Measurements from ENCODE around the gene ACOT13. TPM values are rescaled to one million over a fixed set of nuclear protein-coding genes. Genes with fewer than 3 reads are reported as not detected.
A peak's percentile ranks its signal among the peaks of the same experiment; 100 is the strongest.
"Not testable (repeated sequence)": the region's sequence is repeated elsewhere in the genome, so short reads cannot be mapped to it uniquely, and the experiment has no call there.

ACOT13 gene
- total RNA-seq, 1 experiment from 2014 or later: 31.4 TPM

DNA sequence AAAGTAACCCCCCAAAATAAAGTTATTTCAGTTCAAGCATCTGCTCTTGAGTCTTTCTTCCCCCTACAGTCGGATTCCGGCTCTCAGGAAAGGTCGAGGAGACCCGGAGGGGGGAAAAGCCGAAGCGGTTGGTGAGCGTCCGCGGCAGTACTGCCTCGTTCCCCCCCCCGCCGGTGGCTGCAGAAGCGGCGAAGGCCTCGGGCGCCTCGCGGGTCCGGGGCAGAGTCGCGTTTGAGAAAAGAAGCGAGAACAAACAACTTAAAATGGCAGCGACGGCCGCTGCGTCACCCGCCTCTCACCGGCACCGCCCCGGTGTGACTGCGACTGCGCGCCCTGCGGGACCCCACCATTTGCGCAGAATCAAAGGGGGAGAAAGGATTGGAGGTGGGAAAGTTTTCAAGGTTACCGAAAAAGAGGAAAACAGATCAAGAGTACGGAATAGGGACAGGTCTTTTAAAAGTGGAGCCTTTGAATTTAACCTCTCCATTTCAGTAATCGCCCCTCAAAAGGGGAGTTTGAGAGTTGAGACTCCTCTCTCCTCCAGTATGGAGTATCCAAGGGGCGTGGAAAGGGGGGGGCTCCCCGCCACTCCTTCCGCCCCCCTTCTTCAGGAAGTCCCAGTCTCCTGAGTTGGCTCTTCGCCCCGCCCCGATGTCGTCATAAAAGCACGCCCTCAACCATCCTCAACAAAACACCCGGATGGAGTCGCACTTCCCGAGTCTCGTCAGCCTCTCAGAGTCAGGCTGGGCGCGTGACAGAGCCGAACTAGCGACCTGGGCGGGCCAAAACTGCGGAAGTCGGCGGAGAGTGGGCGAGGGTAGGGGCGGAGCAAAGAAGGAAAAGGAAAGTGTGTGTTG is 54.0 kb downstream of the ACOT13 start:
- DNase-seq (ENCODE audit: unreplicated experiment): peak; percentile 100
- intact Hi-C loops (cut with micrococcal nuclease): loop anchor here (1.0 to 2.0 kb wide), 3 partner anchors 22 to 298 kb away; partner anchors contain the start of gene GMNN
- no TSS peak for BruUV-seq (replicated peaks)
- Mint-ChIP-seq H3K27ac (ENCODE audit: low read depth, unreplicated experiment) (peak overlapping the region; percentile 100), H3K27me3 (ENCODE audit: insufficient read depth, unreplicated experiment) (no peaks in the 10 kb centered on the region), H3K9me3 (ENCODE audit: unreplicated experiment) (no peaks in the 10 kb centered on the region), H3K4me1 (ENCODE audit: insufficient read depth, unreplicated experiment) (peaks cover 7% of the 10 kb centered on the region), H3K36me3 (ENCODE audit: insufficient read depth, unreplicated experiment) (peaks cover 59% of the 10 kb centered on the region), H3K4me3 (ENCODE audit: unreplicated experiment) (peak overlapping the region; percentile 82)
- POLR2A ChIA-PET: interaction anchor here (1.0 to 6.1 kb wide), 13 partner anchors 12 to 57 kb away, joined by 3 to 145 read pairs (median 6); partner anchors contain the start of genes ACOT13, GMNN and TDP2
- CTCF ChIA-PET: interaction anchor here (0.7 to 1.7 kb wide), 3 partner anchors 22 to 545 kb away, joined by 3 to 9 read pairs (median 3); no protein-coding TSS in a partner anchor
- TF ChIP-seq, protein P1, sequence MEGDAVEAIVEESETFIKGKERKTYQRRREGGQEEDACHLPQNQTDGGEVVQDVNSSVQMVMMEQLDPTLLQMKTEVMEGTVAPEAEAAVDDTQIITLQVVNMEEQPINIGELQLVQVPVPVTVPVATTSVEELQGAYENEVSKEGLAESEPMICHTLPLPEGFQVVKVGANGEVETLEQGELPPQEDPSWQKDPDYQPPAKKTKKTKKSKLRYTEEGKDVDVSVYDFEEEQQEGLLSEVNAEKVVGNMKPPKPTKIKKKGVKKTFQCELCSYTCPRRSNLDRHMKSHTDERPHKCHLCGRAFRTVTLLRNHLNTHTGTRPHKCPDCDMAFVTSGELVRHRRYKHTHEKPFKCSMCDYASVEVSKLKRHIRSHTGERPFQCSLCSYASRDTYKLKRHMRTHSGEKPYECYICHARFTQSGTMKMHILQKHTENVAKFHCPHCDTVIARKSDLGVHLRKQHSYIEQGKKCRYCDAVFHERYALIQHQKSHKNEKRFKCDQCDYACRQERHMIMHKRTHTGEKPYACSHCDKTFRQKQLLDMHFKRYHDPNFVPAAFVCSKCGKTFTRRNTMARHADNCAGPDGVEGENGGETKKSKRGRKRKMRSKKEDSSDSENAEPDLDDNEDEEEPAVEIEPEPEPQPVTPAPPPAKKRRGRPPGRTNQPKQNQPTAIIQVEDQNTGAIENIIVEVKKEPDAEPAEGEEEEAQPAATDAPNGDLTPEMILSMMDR (IDR thresholded peaks at IDR 0.05; ENCODE audit: unreplicated experiment): no peak

DNA sequence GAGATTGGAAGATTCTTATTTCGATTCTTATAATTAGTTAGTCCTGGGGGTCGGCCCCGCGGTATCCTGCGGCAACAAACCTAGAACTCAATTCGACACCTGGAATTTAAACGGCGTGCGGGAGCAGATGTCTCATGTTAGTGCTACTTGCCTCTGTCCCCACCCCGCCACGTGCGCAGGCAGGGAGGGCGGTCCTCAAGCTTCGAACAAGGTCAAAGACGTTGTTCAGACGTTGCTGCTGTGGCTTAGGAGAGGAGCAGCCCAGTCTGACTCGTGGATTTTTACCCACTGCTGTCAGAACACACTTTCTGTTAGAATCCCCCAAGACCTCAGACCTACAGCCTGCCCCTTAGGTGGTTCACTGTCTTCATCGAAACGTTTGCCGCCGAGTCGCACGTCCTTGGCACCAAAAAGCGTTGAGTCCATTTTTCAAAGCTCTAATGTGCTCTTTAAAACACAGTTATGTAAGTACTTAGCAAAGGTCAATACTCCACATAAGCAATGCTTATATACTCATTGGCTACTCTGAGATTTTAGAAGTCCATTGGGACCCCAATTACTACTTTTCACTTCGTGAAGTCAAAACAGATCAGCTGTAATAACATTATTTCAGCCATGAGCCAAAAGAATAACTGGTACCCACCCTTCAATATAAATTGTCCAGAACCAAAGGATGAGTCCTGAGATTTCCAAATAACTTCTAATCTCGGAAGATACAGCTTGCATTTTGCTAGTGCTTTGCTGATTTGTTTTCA is 54.8 kb downstream of the ACOT13 start:
- Mint-ChIP-seq H3K9me3 (ENCODE audit: unreplicated experiment) (no peaks in the 10 kb centered on the region), H3K4me1 (ENCODE audit: insufficient read depth, unreplicated experiment) (peaks cover 13% of the 10 kb centered on the region), H3K36me3 (ENCODE audit: insufficient read depth, unreplicated experiment) (peaks cover 51% of the 10 kb centered on the region), H3K27ac (ENCODE audit: low read depth, unreplicated experiment) (peak overlapping the region; percentile 100), H3K27me3 (ENCODE audit: insufficient read depth, unreplicated experiment) (no peaks in the 10 kb centered on the region), H3K4me3 (ENCODE audit: unreplicated experiment) (peak overlapping the region; percentile 82)
- CTCF ChIA-PET: interaction anchor here (0.7 to 1.7 kb wide), 4 partner anchors 21 to 544 kb away, joined by 3 to 9 read pairs (median 3); no protein-coding TSS in a partner anchor
- TF ChIP-seq, protein P1 (IDR thresholded peaks at IDR 0.05; ENCODE audit: unreplicated experiment): no peak
- intact Hi-C loops (cut with micrococcal nuclease): loop anchor here (1.0 to 2.0 kb wide), 3 partner anchors 22 to 297 kb away; partner anchors contain the start of gene GMNN
- TSS peak; percentile 94 for BruUV-seq (replicated peaks)
- POLR2A ChIA-PET: interaction anchor here (0.6 to 6.1 kb wide), 19 partner anchors 9 to 1304 kb away, joined by 3 to 145 read pairs (median 4); partner anchors contain the start of genes ACOT13, GMNN and TDP2
- no peak for DNase-seq (ENCODE audit: unreplicated experiment)

DNA sequence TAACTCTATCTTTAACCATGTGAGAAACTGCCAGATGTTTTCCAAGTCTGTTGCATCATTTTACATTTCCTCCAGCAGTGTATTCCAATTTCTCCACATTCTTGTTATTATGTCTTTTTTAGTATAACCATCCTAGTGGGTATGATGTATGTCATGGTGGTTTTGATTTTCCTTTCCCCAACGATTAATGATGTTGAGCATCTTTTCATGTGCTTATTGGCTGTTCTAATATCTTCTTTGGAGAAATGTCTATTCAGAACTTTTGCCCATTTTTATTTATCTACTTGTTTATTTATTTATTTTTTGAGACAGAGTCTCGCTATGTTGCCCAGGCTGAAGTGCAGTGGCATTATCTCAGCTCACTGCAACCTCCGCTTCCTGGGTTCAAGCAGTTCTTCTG is 56.4 kb downstream of the ACOT13 start:
- H3K9me3 Mint-ChIP-seq (ENCODE audit: unreplicated experiment): peaks cover 2% of the 10 kb centered on the region
- POLR2A ChIA-PET: interaction anchor here (1.0 to 6.1 kb wide), 3 partner anchors 10 to 57 kb away, joined by 3 to 145 read pairs (median 3); partner anchors contain the start of genes ACOT13 and TDP2
- intact Hi-C loops (cut with micrococcal nuclease): no loop called here
- H3K36me3 Mint-ChIP-seq (ENCODE audit: insufficient read depth, unreplicated experiment): peaks cover 35% of the 10 kb centered on the region
- no peak overlapping the region for H3K27ac Mint-ChIP-seq (ENCODE audit: low read depth, unreplicated experiment)
- CTCF ChIA-PET: no interaction called here
- DNase-seq (ENCODE audit: unreplicated experiment): no peak
- no TSS peak for BruUV-seq (replicated peaks)
- peaks cover 6% of the 10 kb centered on the region for H3K4me1 Mint-ChIP-seq (ENCODE audit: insufficient read depth, unreplicated experiment)
- TF ChIP-seq, protein P1 (IDR thresholded peaks at IDR 0.05; ENCODE audit: unreplicated experiment): no peak
- no peak overlapping the region for H3K4me3 Mint-ChIP-seq (ENCODE audit: unreplicated experiment)
- H3K27me3 Mint-ChIP-seq (ENCODE audit: insufficient read depth, unreplicated experiment): no peaks in the 10 kb centered on the region

DNA sequence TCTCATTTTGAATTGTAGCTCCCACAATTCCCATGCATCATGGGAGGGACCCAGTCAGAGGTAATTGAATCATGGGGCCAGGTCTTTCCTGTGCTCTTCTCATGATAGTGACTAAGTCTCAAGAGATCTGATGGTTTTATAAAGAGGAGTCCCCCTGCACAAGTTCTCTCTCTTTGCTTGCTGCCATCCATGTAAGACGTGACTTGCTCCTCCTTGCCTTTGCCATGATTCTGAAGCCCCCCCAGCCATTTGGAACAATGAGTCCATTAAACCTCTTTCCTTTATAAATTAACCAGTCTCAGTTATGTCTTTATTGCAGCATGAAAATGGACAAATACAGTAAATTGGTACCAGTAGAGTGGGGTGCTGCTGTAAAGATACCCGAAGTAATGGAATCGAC is 63.8 kb downstream of the ACOT13 start:
- intact Hi-C loops (cut with micrococcal nuclease); H3K4me3 Mint-ChIP-seq (ENCODE audit: unreplicated experiment); H3K36me3 Mint-ChIP-seq (ENCODE audit: insufficient read depth, unreplicated experiment); H3K4me1 Mint-ChIP-seq (ENCODE audit: insufficient read depth, unreplicated experiment); DNase-seq (ENCODE audit: unreplicated experiment); H3K27ac Mint-ChIP-seq (ENCODE audit: low read depth, unreplicated experiment); H3K27me3 Mint-ChIP-seq (ENCODE audit: insufficient read depth, unreplicated experiment); BruUV-seq (replicated peaks): not testable (repeated sequence)
- ChIA-PET POLR2A (interaction anchor here (4.7 kb wide), 1 partner anchor 13 kb away, joined by 21 read pairs; no protein-coding TSS in a partner anchor), CTCF (interaction anchor here (1.2 kb wide), 1 partner anchor 36 kb away, joined by 4 read pairs; no protein-coding TSS in a partner anchor)
- peaks cover 22% of the 10 kb centered on the region for H3K9me3 Mint-ChIP-seq (ENCODE audit: unreplicated experiment)

DNA sequence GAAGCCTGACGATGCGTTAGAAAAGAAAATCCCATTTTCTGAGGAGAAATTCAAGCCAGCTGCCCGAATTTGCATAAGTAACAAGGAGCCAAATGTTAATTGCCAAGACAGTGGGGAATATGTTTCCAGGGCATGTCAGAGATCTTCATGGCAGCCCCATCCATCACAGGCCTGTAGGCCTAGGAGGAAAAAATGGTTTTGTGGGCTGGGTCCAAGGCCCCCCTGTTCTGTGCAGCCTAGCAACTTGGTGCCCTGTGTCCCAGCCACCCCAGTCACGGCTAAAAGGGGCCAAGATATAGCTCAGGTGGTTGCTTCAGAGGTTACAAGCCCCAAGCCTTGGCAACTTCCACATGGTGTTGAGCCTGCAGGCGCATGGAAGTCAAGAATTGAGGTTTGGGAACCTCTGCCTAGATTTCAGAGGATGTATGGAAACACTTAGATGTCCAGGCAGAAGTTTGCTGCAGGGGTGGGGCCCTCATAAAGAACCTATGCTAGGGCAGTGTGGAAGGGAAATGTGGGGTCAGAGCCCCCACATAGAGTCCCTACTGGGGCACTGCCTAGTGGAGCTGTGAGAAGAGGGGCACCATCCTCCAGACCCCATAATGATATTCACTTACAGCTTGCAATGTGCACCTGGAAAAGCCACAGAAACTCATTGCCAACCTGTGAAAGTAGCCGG is 64.7 kb downstream of the ACOT13 start:
- BruUV-seq (replicated peaks); intact Hi-C loops (cut with micrococcal nuclease); H3K4me3 Mint-ChIP-seq (ENCODE audit: unreplicated experiment); H3K27me3 Mint-ChIP-seq (ENCODE audit: insufficient read depth, unreplicated experiment); DNase-seq (ENCODE audit: unreplicated experiment); H3K27ac Mint-ChIP-seq (ENCODE audit: low read depth, unreplicated experiment); CTCF ChIA-PET; H3K36me3 Mint-ChIP-seq (ENCODE audit: insufficient read depth, unreplicated experiment); H3K4me1 Mint-ChIP-seq (ENCODE audit: insufficient read depth, unreplicated experiment): not testable (repeated sequence)
- POLR2A ChIA-PET: interaction anchor here (1.0 to 4.7 kb wide), 2 partner anchors 12 to 56 kb away, joined by 3 to 21 read pairs; no protein-coding TSS in a partner anchor
- H3K9me3 Mint-ChIP-seq (ENCODE audit: unreplicated experiment): peaks cover 22% of the 10 kb centered on the region

Data from MCF 10A (cell line).